ENCODE data around the gene RIMBP2.
A peak's percentile ranks its signal among the peaks of the same experiment; 100 is the strongest.

Gene RIMBP2

GRCh38 chr12:130661486-130662255 lies 54.4 kb downstream of the RIMBP2 start:
- no peak overlapping the region for H2BK5ac ChIP-seq (ENCODE audit: low read length)
- H3K79me1 ChIP-seq (ENCODE audit: low read depth, low read length) = no peaks in the 10 kb centered on the region
- no peak overlapping the region for H3K23ac ChIP-seq (ENCODE audit: low read depth, low read length, poor library complexity)
- no peak overlapping the region for H3K14ac ChIP-seq (ENCODE audit: low read length)
- H3K4ac ChIP-seq (ENCODE audit: low read length) = no peak overlapping the region
- H4K91ac ChIP-seq (ENCODE audit: low read depth, low read length, poor library complexity) = no peak overlapping the region
- no peak overlapping the region for H2BK15ac ChIP-seq (ENCODE audit: low read length)
- no peak for DNase-seq (ENCODE audit: low spot score)
- H3K27me3 ChIP-seq (ENCODE audit: control insufficient read depth in 3 of 3, insufficient read depth in 3 of 3, low read depth in 1 of 3, low read length in 3 of 3) = no peaks in the 10 kb centered on the region
- no CpG with 5 or more reads among the region's 14 CpGs for WGBS, 2 donors (ENCODE audit: extremely low coverage in 2 of 2, insufficient read length in 2 of 2, insufficient replicate concordance in 1 of 2)
- H4K8ac ChIP-seq (ENCODE audit: low read depth, low read length) = no peak overlapping the region
- peaks cover 0 to 4% of the 10 kb centered on the region in 2 donors for H3K9me3 ChIP-seq (replicated peaks in 1 of 2; ENCODE audit: control insufficient read depth in 2 of 2, insufficient read depth in 1 of 2, low read depth in 1 of 2, low read length in 2 of 2)
- peaks cover 0 to 9% of the 10 kb centered on the region in 2 donors for H3K4me1 ChIP-seq (ENCODE audit: control insufficient read depth in 2 of 2, insufficient read depth in 1 of 2, low read depth in 1 of 2, low read length in 2 of 2)
- no peak overlapping the region for H2BK12ac ChIP-seq (ENCODE audit: low read length)
- H3K9ac ChIP-seq (ENCODE audit: low read depth, low read length, poor library complexity) = no peak overlapping the region
- H3K4me3 ChIP-seq (ENCODE audit: low read length in 2 of 2) = peak overlapping the region in 1 of 2 donors; percentile 28
- no peak overlapping the region for H2BK120ac ChIP-seq (ENCODE audit: low read depth, low read length)
- no peak overlapping the region for H3K4me2 ChIP-seq (ENCODE audit: insufficient read depth, low read length, poor library complexity, severe bottlenecking)
- H2AFZ ChIP-seq (ENCODE audit: low read length) = no peak overlapping the region
- H3K36me3 ChIP-seq (replicated peaks in 1 of 2; ENCODE audit: control insufficient read depth in 2 of 2, insufficient read depth in 2 of 2, low read length in 2 of 2) = no peaks in the 10 kb centered on the region
- no peak overlapping the region for H3K27ac ChIP-seq (replicated peaks; ENCODE audit: low read length)
- no peak overlapping the region for H2AK5ac ChIP-seq (ENCODE audit: low read depth, low read length)
- H3K18ac ChIP-seq (ENCODE audit: low read length) = no peak overlapping the region

DNA sequence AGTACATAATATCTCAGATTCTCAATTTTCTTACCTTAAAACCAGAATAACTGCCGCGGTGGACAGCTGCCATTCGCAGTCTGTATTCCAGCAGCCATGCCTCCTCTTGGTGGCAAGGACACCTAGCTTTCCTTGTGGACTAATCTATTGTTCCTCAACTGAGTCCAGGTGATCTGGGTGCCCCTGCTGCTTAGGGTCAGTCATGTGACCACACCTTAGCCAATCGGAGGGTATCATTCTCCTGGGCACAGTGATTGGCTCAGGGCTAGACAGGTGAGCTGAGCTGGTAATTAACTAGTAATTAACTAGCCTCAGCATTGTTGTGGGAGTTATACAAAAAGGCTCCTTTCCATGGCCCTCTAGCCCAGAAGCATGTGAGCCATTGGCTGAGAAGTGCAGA lies 55.0 kb downstream of the RIMBP2 start:
- Histone ChIP-seq H3K4me2 (ENCODE audit: insufficient read depth, low read length, poor library complexity, severe bottlenecking) (no peak overlapping the region), H2BK120ac (ENCODE audit: low read depth, low read length) (no peak overlapping the region), H2AFZ (ENCODE audit: low read length) (no peak overlapping the region), H2BK12ac (ENCODE audit: low read length) (no peak overlapping the region), H3K9ac (ENCODE audit: low read depth, low read length, poor library complexity) (no peak overlapping the region), H3K14ac (ENCODE audit: low read length) (no peak overlapping the region), H3K4me1 (ENCODE audit: control insufficient read depth in 2 of 2, insufficient read depth in 1 of 2, low read depth in 1 of 2, low read length in 2 of 2) (peaks cover 0 to 9% of the 10 kb centered on the region in 2 donors), H3K9me3 (replicated peaks in 1 of 2; ENCODE audit: control insufficient read depth in 2 of 2, insufficient read depth in 1 of 2, low read depth in 1 of 2, low read length in 2 of 2) (peaks cover 0 to 4% of the 10 kb centered on the region in 2 donors), H3K27me3 (ENCODE audit: control insufficient read depth in 3 of 3, insufficient read depth in 3 of 3, low read depth in 1 of 3, low read length in 3 of 3) (no peaks in the 10 kb centered on the region), H2BK15ac (ENCODE audit: low read length) (no peak overlapping the region), H4K8ac (ENCODE audit: low read depth, low read length) (no peak overlapping the region), H4K91ac (ENCODE audit: low read depth, low read length, poor library complexity) (no peak overlapping the region), H3K23ac (ENCODE audit: low read depth, low read length, poor library complexity) (no peak overlapping the region), H3K36me3 (replicated peaks in 1 of 2; ENCODE audit: control insufficient read depth in 2 of 2, insufficient read depth in 2 of 2, low read length in 2 of 2) (no peaks in the 10 kb centered on the region), H3K4me3 (ENCODE audit: low read length in 2 of 2) (no peak overlapping the region), H3K27ac (replicated peaks; ENCODE audit: low read length) (no peak overlapping the region), H2AK5ac (ENCODE audit: low read depth, low read length) (no peak overlapping the region), H3K79me1 (ENCODE audit: low read depth, low read length) (no peaks in the 10 kb centered on the region), H3K4ac (ENCODE audit: low read length) (no peak overlapping the region), H3K18ac (ENCODE audit: low read length) (no peak overlapping the region), H2BK5ac (ENCODE audit: low read length) (no peak overlapping the region)
- WGBS, 2 donors (ENCODE audit: extremely low coverage in 2 of 2, insufficient read length in 2 of 2, insufficient replicate concordance in 1 of 2) = no CpG with 5 or more reads among the region's 4 CpGs
- no peak for DNase-seq (ENCODE audit: low spot score)

DNA sequence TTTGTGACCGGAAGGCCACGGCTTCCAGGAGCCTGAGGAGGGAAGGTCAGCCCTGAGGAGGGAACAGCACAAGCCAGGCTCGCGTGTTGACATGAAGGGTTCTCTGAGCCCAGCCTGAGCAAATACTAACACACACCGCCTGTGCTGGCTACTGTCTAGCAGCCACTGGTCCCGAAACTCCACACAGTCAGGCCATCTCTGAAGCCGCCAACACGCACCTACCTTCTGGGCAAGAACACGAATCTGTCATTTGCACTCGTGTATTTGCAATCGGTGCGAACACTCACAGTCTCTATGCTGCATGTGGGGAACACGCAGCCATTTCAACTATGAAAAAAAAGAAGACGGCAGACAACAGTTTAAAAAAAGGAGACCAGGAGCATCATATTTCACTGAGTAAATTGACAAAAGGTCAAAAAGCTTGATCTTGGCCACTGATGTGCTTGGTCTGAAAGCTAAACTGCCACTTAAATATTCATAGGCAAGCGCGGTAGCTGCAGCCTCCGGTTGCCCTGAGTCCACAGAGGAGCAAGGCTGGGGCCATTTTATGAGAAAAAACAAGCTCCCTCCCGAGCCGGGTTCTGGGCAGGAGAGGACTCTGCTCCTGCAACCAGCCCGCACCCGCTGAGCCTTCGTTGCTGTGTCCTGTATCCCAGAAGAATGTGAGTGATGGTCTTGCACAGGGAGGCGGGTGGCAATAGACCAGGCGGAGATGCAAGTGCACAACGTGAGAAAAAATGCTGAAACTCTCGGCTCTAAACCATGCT lies 57.8 kb downstream of the RIMBP2 start:
- H3K27me3 ChIP-seq (ENCODE audit: control insufficient read depth in 3 of 3, insufficient read depth in 3 of 3, low read depth in 1 of 3, low read length in 3 of 3) = no peaks in the 10 kb centered on the region
- H3K23ac ChIP-seq (ENCODE audit: low read depth, low read length, poor library complexity) = no peak overlapping the region
- H3K4me2 ChIP-seq (ENCODE audit: insufficient read depth, low read length, poor library complexity, severe bottlenecking) = no peak overlapping the region
- no peaks in the 10 kb centered on the region for H3K36me3 ChIP-seq (replicated peaks in 1 of 2; ENCODE audit: control insufficient read depth in 2 of 2, insufficient read depth in 2 of 2, low read length in 2 of 2)
- H2AFZ ChIP-seq (ENCODE audit: low read length) = no peak overlapping the region
- no peak overlapping the region for H4K8ac ChIP-seq (ENCODE audit: low read depth, low read length)
- no peak overlapping the region for H2BK15ac ChIP-seq (ENCODE audit: low read length)
- no CpG with 5 or more reads among the region's 26 CpGs for WGBS, 2 donors (ENCODE audit: extremely low coverage in 2 of 2, insufficient read length in 2 of 2, insufficient replicate concordance in 1 of 2)
- no peaks in the 10 kb centered on the region for H3K9me3 ChIP-seq (replicated peaks in 1 of 2; ENCODE audit: control insufficient read depth in 2 of 2, insufficient read depth in 1 of 2, low read depth in 1 of 2, low read length in 2 of 2)
- no peak overlapping the region for H3K18ac ChIP-seq (ENCODE audit: low read length)
- H2BK120ac ChIP-seq (ENCODE audit: low read depth, low read length) = no peak overlapping the region
- peaks cover 0 to 9% of the 10 kb centered on the region in 2 donors for H3K4me1 ChIP-seq (ENCODE audit: control insufficient read depth in 2 of 2, insufficient read depth in 1 of 2, low read depth in 1 of 2, low read length in 2 of 2)
- no peak overlapping the region for H2BK5ac ChIP-seq (ENCODE audit: low read length)
- H2AK5ac ChIP-seq (ENCODE audit: low read depth, low read length) = no peak overlapping the region
- no peak overlapping the region for H3K27ac ChIP-seq (replicated peaks; ENCODE audit: low read length)
- H3K4ac ChIP-seq (ENCODE audit: low read length) = no peak overlapping the region
- H3K79me1 ChIP-seq (ENCODE audit: low read depth, low read length) = no peaks in the 10 kb centered on the region
- H3K4me3 ChIP-seq (ENCODE audit: low read length in 2 of 2) = peak overlapping the region in 1 of 2 donors; percentile 41
- no peak overlapping the region for H3K9ac ChIP-seq (ENCODE audit: low read depth, low read length, poor library complexity)
- no peak overlapping the region for H2BK12ac ChIP-seq (ENCODE audit: low read length)
- no peak for DNase-seq (ENCODE audit: low spot score)
- H4K91ac ChIP-seq (ENCODE audit: low read depth, low read length, poor library complexity) = peak overlapping the region; percentile 34
- H3K14ac ChIP-seq (ENCODE audit: low read length) = no peak overlapping the region

DNA sequence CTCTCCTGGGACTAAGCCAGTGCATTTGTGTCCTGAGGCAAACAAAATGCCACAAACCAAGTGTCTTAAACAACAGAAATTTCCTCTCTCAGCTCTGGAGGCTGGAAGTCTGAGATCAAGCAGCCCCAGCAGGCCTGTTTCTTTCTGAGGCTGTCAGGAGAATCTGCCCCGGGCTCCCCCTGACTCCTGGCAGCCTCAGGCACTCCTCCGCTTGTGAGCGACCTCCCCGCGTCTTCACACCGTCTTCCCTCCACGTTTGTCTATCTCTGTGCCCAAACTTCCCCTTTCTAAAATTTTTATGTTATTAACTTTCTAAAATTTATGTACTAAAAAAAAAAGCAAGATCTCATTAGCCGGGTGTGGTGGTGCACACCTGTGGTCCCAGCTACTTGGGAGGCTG lies 59.7 kb downstream of the RIMBP2 start:
- Histone ChIP-seq H2AK5ac (ENCODE audit: low read depth, low read length) (peak overlapping the region; percentile 66), H3K18ac (ENCODE audit: low read length) (no peak overlapping the region), H4K91ac (ENCODE audit: low read depth, low read length, poor library complexity) (no peak overlapping the region), H3K9me3 (replicated peaks in 1 of 2; ENCODE audit: control insufficient read depth in 2 of 2, insufficient read depth in 1 of 2, low read depth in 1 of 2, low read length in 2 of 2) (no peaks in the 10 kb centered on the region), H2BK15ac (ENCODE audit: low read length) (no peak overlapping the region), H4K8ac (ENCODE audit: low read depth, low read length) (no peak overlapping the region), H2BK5ac (ENCODE audit: low read length) (no peak overlapping the region), H3K4ac (ENCODE audit: low read length) (no peak overlapping the region), H3K27ac (replicated peaks; ENCODE audit: low read length) (no peak overlapping the region), H3K79me1 (ENCODE audit: low read depth, low read length) (no peaks in the 10 kb centered on the region), H2BK12ac (ENCODE audit: low read length) (no peak overlapping the region), H3K27me3 (ENCODE audit: control insufficient read depth in 3 of 3, insufficient read depth in 3 of 3, low read depth in 1 of 3, low read length in 3 of 3) (no peaks in the 10 kb centered on the region), H3K9ac (ENCODE audit: low read depth, low read length, poor library complexity) (no peak overlapping the region), H2AFZ (ENCODE audit: low read length) (no peak overlapping the region), H2BK120ac (ENCODE audit: low read depth, low read length) (no peak overlapping the region), H3K4me2 (ENCODE audit: insufficient read depth, low read length, poor library complexity, severe bottlenecking) (no peak overlapping the region), H3K4me1 (ENCODE audit: control insufficient read depth in 2 of 2, insufficient read depth in 1 of 2, low read depth in 1 of 2, low read length in 2 of 2) (peaks cover 0 to 9% of the 10 kb centered on the region in 2 donors), H3K14ac (ENCODE audit: low read length) (no peak overlapping the region), H3K23ac (ENCODE audit: low read depth, low read length, poor library complexity) (no peak overlapping the region), H3K4me3 (ENCODE audit: low read length in 2 of 2) (no peak overlapping the region), H3K36me3 (replicated peaks in 1 of 2; ENCODE audit: control insufficient read depth in 2 of 2, insufficient read depth in 2 of 2, low read length in 2 of 2) (no peaks in the 10 kb centered on the region)
- no peak for DNase-seq (ENCODE audit: low spot score)
- no CpG with 5 or more reads among the region's 8 CpGs for WGBS, 2 donors (ENCODE audit: extremely low coverage in 2 of 2, insufficient read length in 2 of 2, insufficient replicate concordance in 1 of 2)

Measured in neuronal stem cell (in vitro differentiated cells).